HG03025 (cell line): ENCODE results near the gene SRSF12.

ENCODE experiments used
- ATAC-seq: cut with Tn5 transposase; IDR thresholded peaks from one replicate; pipeline ENCODE4 v1.9.1; 2021; ENCODE audit warnings: mild to moderate bottlenecking, moderate library complexity; ENCODE audit not compliant: unreplicated experiment, low FRiP score

The SRSF12 gene

GRCh38 chr6:89117211-89118108, at the start of gene SRSF12:
SRSF12 (minus strand) TSS chr6:89118071; CDS start chr6:89117887, 184 bp downstream.
- ATAC-seq: no peak

GRCh38 chr6:89162047-89162371, 44.1 kb upstream of the SRSF12 start:
- ATAC-seq: no peak

GRCh38 chr6:89161326-89162046, 43.6 kb upstream of the SRSF12 start:
- ATAC-seq: no peak

- no peak for ATAC-seq
These were observed 42.6 kb upstream of the SRSF12 start for GRCh38 chr6:89160331-89161092.

- ATAC-seq: no peak
These were observed 36.3 kb upstream of the SRSF12 start for GRCh38 chr6:89154131-89154530.

GRCh38 chr6:89148016-89148750, 30.3 kb upstream of the SRSF12 start:
- ATAC-seq: no peak

- no peak for ATAC-seq
These were observed 29.1 kb upstream of the SRSF12 start for GRCh38 chr6:89146718-89147700.

GRCh38 chr6:89145956-89146717, 28.3 kb upstream of the SRSF12 start, which contains the start of gene PM20D2:
PM20D2 (plus strand) TSS chr6:89146055; CDS start chr6:89146145, 90 bp downstream.
- peak; percentile 68 for ATAC-seq

- peak; percentile 63 for ATAC-seq
These were observed 27.5 kb upstream of the SRSF12 start for GRCh38 chr6:89145091-89145955.

GRCh38 chr6:89144354-89144906, 26.6 kb upstream of the SRSF12 start:
- ATAC-seq: no peak

- ATAC-seq: no peak
These were observed 22.7 kb upstream of the SRSF12 start for GRCh38 chr6:89140347-89141156.

- no peak for ATAC-seq
These were observed 21.9 kb upstream of the SRSF12 start for GRCh38 chr6:89139509-89140346.

GRCh38 chr6:89138173-89138572, 20.3 kb upstream of the SRSF12 start:
- no peak for ATAC-seq

- no peak for ATAC-seq
These were observed 16.9 kb upstream of the SRSF12 start for GRCh38 chr6:89134723-89135122.

- ATAC-seq: no peak
These were observed 16.1 kb upstream of the SRSF12 start for GRCh38 chr6:89133981-89134380.
